ENCODE data around the gene LXN. TPM values are rescaled to one million over a fixed set of nuclear protein-coding genes. Genes with fewer than 3 reads are reported as not detected.
A peak's percentile ranks its signal among the peaks of the same experiment; 100 is the strongest.

The LXN gene
- total RNA-seq (10 to 100 TPM; 31.4 to 52.5 TPM), polyA plus RNA-seq (ENCODE audit: insufficient read length in 6 of 6) (100 to 1,000 TPM; 138 to 223 (median 198) TPM)
- long read RNA-seq, donor 1, transcript LXN-201 (6 exons, 1,116 nt), result major isoform, 136 of 162 reads
- long read RNA-seq, donor 1, partial matches to known transcripts, result 26 of 162 reads
- long read RNA-seq, donor 1, other reads (novel, unspliced or antisense), result 0 of 162 reads
- long read RNA-seq, donor 2, transcript LXN-201 (6 exons, 1,116 nt), result major isoform, 130 of 181 reads
- long read RNA-seq, donor 2, partial matches to known transcripts, result 51 of 181 reads
- long read RNA-seq, donor 2, other reads (novel, unspliced or antisense), result 0 of 181 reads
- long read RNA-seq, donor 3, transcript LXN-201 (6 exons, 1,116 nt), result major isoform, 119 of 119 reads
- long read RNA-seq, donor 3, partial matches to known transcripts, result 0 of 119 reads
- long read RNA-seq, donor 3, other reads (novel, unspliced or antisense), result 0 of 119 reads
- long read RNA-seq, donor 4, transcript LXN-201 (6 exons, 1,116 nt), result major isoform, 44 of 46 reads
- long read RNA-seq, donor 4, partial matches to known transcripts, result 1 of 46 reads
- long read RNA-seq, donor 4, other reads (novel, unspliced or antisense), result 1 of 46 reads
- long read RNA-seq, donor 5, transcript LXN-201 (6 exons, 1,116 nt), result major isoform, 119 of 149 reads
- long read RNA-seq, donor 5, partial matches to known transcripts, result 30 of 149 reads
- long read RNA-seq, donor 5, other reads (novel, unspliced or antisense), result 0 of 149 reads
- long read RNA-seq, donor 6, transcript LXN-201 (6 exons, 1,116 nt), result major isoform, 170 of 206 reads
- long read RNA-seq, donor 6, partial matches to known transcripts, result 36 of 206 reads
- long read RNA-seq, donor 6, other reads (novel, unspliced or antisense), result 0 of 206 reads
- long read RNA-seq, donor 7, transcript LXN-201 (6 exons, 1,116 nt), result major isoform, 74 of 74 reads
- long read RNA-seq, donor 7, partial matches to known transcripts, result 0 of 74 reads
- long read RNA-seq, donor 7, other reads (novel, unspliced or antisense), result 0 of 74 reads
- long read RNA-seq, donor 8, transcript LXN-201 (6 exons, 1,116 nt), result major isoform, 47 of 47 reads
- long read RNA-seq, donor 8, partial matches to known transcripts, result 0 of 47 reads
- long read RNA-seq, donor 8, other reads (novel, unspliced or antisense), result 0 of 47 reads
- long read RNA-seq, donor 9, result 0 reads
- long read RNA-seq, donor 10, transcript LXN-201 (6 exons, 1,116 nt), result major isoform, 33 of 33 reads
- long read RNA-seq, donor 10, partial matches to known transcripts, result 0 of 33 reads
- long read RNA-seq, donor 10, other reads (novel, unspliced or antisense), result 0 of 33 reads
- long read RNA-seq, donor 11, transcript LXN-201 (6 exons, 1,116 nt), result major isoform, 14 of 14 reads
- long read RNA-seq, donor 11, partial matches to known transcripts, result 0 of 14 reads
- long read RNA-seq, donor 11, other reads (novel, unspliced or antisense), result 0 of 14 reads
- long read RNA-seq, donor 12, transcript LXN-201 (6 exons, 1,116 nt), result major isoform, 61 of 68 reads
- long read RNA-seq, donor 12, partial matches to known transcripts, result 7 of 68 reads
- long read RNA-seq, donor 12, other reads (novel, unspliced or antisense), result 0 of 68 reads

- peak; percentile 100 for ATAC-seq
- H3K27ac ChIP-seq, result peak within 1 kb of the TSS; percentile 86 to 87
- H3K4me3 ChIP-seq, result peak within 1 kb of the TSS; percentile 53 to 55
- peaks cover 0 to 30% of the 10 kb centered on the region in 2 donors for H3K4me1 ChIP-seq
- H3K27me3 ChIP-seq, result no peaks in the 10 kb centered on the region
- peak; percentile 78 to 95 (median 92) for DNase-seq
- H3K36me3 ChIP-seq, result peaks cover 0 to 22% of the 10 kb centered on the region in 2 donors
- no peaks in the 10 kb centered on the region for H3K9me3 ChIP-seq
- intact Hi-C loops (cut with DNase I), result loop anchor here in 1 of 2 donors (10.0 kb wide), 1 partner anchor 122 kb away; no protein-coding TSS in a partner anchor
- peak; percentile 57 to 58 for TF ChIP-seq CTCF (IDR thresholded peaks at IDR 0.05)
Observed at GRCh38 chr3:158672215-158673176, at the start of gene LXN. TSS of gene LXN (minus strand) at chr3:158672648. CDS start at chr3:158672478, 170 bp downstream.

GRCh38 chr3:158722108-158722507, 49.7 kb upstream of the LXN start:
- Histone ChIP-seq H3K4me1 (peaks cover 19 to 34% of the 10 kb centered on the region in 2 donors), H3K36me3 (no peaks in the 10 kb centered on the region), H3K27me3 (no peaks in the 10 kb centered on the region), H3K27ac (peak overlapping the region; percentile 58 to 85), H3K4me3 (no peak overlapping the region), H3K9me3 (no peaks in the 10 kb centered on the region)
- TF ChIP-seq CTCF (IDR thresholded peaks at IDR 0.05), result no peak
- ATAC-seq, result no peak
- intact Hi-C loops (cut with DNase I), result no loop called here
- DNase-seq, result no peak

GRCh38 chr3:158718490-158719170, 46.2 kb upstream of the LXN start:
- no peak overlapping the region for H3K27ac ChIP-seq
- no peaks in the 10 kb centered on the region for H3K9me3 ChIP-seq
- H3K4me3 ChIP-seq, result no peak overlapping the region
- no peaks in the 10 kb centered on the region for H3K36me3 ChIP-seq
- H3K4me1 ChIP-seq, result peaks cover 6 to 28% of the 10 kb centered on the region in 2 donors
- intact Hi-C loops (cut with DNase I), result loop anchor here in 1 of 2 donors (10.0 kb wide), 1 partner anchor 54 kb away; no protein-coding TSS in a partner anchor
- H3K27me3 ChIP-seq, result no peaks in the 10 kb centered on the region
- ATAC-seq, result peak; percentile 14
- TF ChIP-seq CTCF (IDR thresholded peaks at IDR 0.05), result no peak
- no peak for DNase-seq
